PC-9 (cell line): ENCODE data around the gene SNX20. TPM values are rescaled to one million over a fixed set of nuclear protein-coding genes. Genes with fewer than 3 reads are reported as not detected.

Experiments used
- BruUV-seq: library from RNA; stranded (reverse); fragments of 400-500 nt; replicated peaks from 2 replicates; lab custom pipeline; 2021; lab: Mats Ljungman, UMichigan
- CTCF ChIA-PET: fragments of 300-600 bp; sonication (Branson Sonifier 250); formaldehyde crosslinking; loops from one replicate; lab custom pipeline; 2022; ENCODE audit warnings: antibody characterized with exemption; lab: Charles Lee
- POLR2A ChIA-PET: fragments of 300-600 bp; sonication (Branson Sonifier 250); formaldehyde crosslinking; loops from one replicate; lab custom pipeline; 2022; ENCODE audit warnings: antibody characterized with exemption; ENCODE audit not compliant: unreplicated experiment; lab: Charles Lee
- DNase-seq, 2 experiments: peaks; one replicate each; pipeline versions ENCODE4 v3.0.0 to v3.0.0-alpha.2; 2015 to 2022; ENCODE audit warnings: mixed read lengths in 1 of 2
- H2AFZ ChIP-seq: fragments of 200-600 bp; sonication (generic); 2 replicates; pipeline ENCODE4 v1.8.1; 2017; ENCODE audit warnings: antibody characterized with exemption
- H3F3A ChIP-seq: fragments of 200-600 bp; sonication (generic); 2 replicates; pipeline ENCODE4 v1.8.1; 2017; ENCODE audit warnings: antibody characterized with exemption, mild to moderate bottlenecking, low read depth; ENCODE audit not compliant: insufficient read depth
- H3K27ac ChIP-seq: fragments of 200-600 bp; sonication (generic); 2 replicates; pipeline ENCODE4 v1.6.1; 2016; ENCODE audit warnings: mixed run types
- H3K27me3 ChIP-seq: fragments of 200-600 bp; sonication (generic); 2 replicates; pipeline ENCODE4 v1.6.1; 2016; ENCODE audit warnings: low read depth, mixed run types; ENCODE audit not compliant: insufficient read depth
- H3K36me3 ChIP-seq: fragments of 200-600 bp; sonication (generic); 2 replicates; pipeline ENCODE4 v1.6.1; 2016; ENCODE audit warnings: low read depth, mixed run types
- H3K4me1 ChIP-seq: fragments of 200-600 bp; sonication (generic); replicated peaks from 2 replicates; pipeline ENCODE4 v1.6.1; 2016; ENCODE audit warnings: mixed run types; ENCODE audit not compliant: insufficient read depth
- H3K4me2 ChIP-seq: fragments of 200-600 bp; sonication (generic); 2 replicates; pipeline ENCODE4 v1.6.1; 2017; ENCODE audit warnings: mixed run types
- H3K4me3 ChIP-seq: fragments of 200-600 bp; sonication (generic); 2 replicates; pipeline ENCODE4 v1.6.1; 2016; ENCODE audit warnings: mixed run types
- H3K79me2 ChIP-seq: fragments of 200-600 bp; sonication (generic); 2 replicates; pipeline ENCODE4 v1.6.1; 2017; ENCODE audit warnings: low read depth, mixed run types
- H3K9me2 ChIP-seq: fragments of 200-600 bp; sonication (generic); 2 replicates; pipeline ENCODE4 v1.8.1; 2017; ENCODE audit warnings: mild to moderate bottlenecking; ENCODE audit not compliant: insufficient read depth
- H3K9me3 ChIP-seq: fragments of 200-600 bp; sonication (generic); 2 replicates; pipeline ENCODE4 v1.8.1; 2016; ENCODE audit warnings: low read depth; ENCODE audit not compliant: insufficient read depth
- H4K20me1 ChIP-seq: fragments of 200-600 bp; sonication (generic); 2 replicates; pipeline ENCODE4 v1.8.1; 2017; ENCODE audit not compliant: insufficient read depth
- EZH2 ChIP-seq: fragments of 200-600 bp; sonication (generic); IDR thresholded peaks from 2 replicates; pipeline ENCODE4 v1.8.0; 2017; ENCODE audit warnings: antibody characterized with exemption, low read depth
- intact Hi-C: fragments of 100-400 bp; cut with micrococcal nuclease; formaldehyde crosslinking; loops from one replicate; pipeline ENCODE4 v1.10.0; 2022; ENCODE audit not compliant: unreplicated experiment
- total RNA-seq: library from RNA; stranded (reverse); gene quantifications from 2 replicates; pipeline ENCODE4 v1.2.3, GENCODE V29; 2021
- TF ChIP-seq, protein P1 (sequence below): fragments of 200-600 bp; sonication (generic); conservative IDR thresholded peaks from 2 replicates; pipeline ENCODE4 v1.6.1; 2017; ENCODE audit warnings: mixed run types, antibody characterized with exemption, mild to moderate bottlenecking, moderate library complexity

Gene SNX20
- total RNA-seq, 1 experiment from 2014 or later: not detected

DNA sequence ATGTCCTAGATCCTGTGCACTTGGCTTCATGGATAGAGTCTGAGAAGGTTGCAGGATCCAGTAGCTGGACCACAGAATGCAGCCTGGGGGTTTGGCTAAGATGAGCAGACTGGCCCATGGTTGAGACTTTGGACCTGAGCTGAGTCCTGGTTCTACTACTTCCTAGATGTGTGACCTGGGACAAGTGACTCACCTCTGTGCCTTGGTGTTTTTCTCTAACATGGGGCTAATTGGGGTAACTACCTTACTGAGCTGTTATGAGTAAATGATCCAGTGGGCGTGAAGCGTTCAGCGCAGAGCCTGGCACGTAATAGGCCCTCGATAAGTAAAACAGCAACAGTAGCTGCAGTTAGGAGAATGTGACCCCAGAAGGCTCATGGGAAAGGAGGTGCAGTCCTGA is 38.8 kb downstream of the SNX20 start:
- CTCF ChIA-PET: no interaction called here
- POLR2A ChIA-PET: no interaction called here

DNA sequence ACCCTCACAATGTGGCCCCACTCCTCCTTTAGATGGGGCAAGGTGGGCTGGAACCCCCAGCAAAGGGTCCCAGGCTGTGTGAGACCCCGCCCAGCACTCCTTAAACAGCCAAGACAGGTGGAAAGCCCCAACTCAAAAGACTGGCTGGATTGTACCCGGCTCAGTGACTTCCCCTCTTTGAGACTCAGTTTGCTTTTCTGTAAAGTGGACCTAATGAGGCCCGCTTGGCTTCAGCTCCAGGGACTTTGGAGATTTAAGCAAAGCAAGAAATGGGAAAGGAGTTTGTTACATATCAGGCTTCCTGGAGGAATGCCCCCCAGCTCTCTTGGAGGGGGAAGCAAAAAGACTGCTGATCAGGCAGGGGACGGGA is 39.3 kb downstream of the SNX20 start:
- no peaks in the 10 kb centered on the region for H3K36me3 ChIP-seq
- no peak for DNase-seq
- H3F3A ChIP-seq: no peaks in the 10 kb centered on the region
- H3K9me2 ChIP-seq: no peaks in the 10 kb centered on the region
- ChIA-PET CTCF (no interaction called here), POLR2A (no interaction called here)
- TF ChIP-seq, protein P1, sequence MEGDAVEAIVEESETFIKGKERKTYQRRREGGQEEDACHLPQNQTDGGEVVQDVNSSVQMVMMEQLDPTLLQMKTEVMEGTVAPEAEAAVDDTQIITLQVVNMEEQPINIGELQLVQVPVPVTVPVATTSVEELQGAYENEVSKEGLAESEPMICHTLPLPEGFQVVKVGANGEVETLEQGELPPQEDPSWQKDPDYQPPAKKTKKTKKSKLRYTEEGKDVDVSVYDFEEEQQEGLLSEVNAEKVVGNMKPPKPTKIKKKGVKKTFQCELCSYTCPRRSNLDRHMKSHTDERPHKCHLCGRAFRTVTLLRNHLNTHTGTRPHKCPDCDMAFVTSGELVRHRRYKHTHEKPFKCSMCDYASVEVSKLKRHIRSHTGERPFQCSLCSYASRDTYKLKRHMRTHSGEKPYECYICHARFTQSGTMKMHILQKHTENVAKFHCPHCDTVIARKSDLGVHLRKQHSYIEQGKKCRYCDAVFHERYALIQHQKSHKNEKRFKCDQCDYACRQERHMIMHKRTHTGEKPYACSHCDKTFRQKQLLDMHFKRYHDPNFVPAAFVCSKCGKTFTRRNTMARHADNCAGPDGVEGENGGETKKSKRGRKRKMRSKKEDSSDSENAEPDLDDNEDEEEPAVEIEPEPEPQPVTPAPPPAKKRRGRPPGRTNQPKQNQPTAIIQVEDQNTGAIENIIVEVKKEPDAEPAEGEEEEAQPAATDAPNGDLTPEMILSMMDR: no peak
- TF ChIP-seq EZH2: no peak
- H3K79me2 ChIP-seq: no peaks in the 10 kb centered on the region
- H3K4me2 ChIP-seq: no peak overlapping the region
- no peaks in the 10 kb centered on the region for H3K4me1 ChIP-seq
- peaks cover 3% of the 10 kb centered on the region; the same call in 1 of the 2 replicates for H3K27me3 ChIP-seq
- H3K4me3 ChIP-seq: no peak overlapping the region
- intact Hi-C loops: no loop called here
- H3K27ac ChIP-seq: no peak overlapping the region
- no peaks in the 10 kb centered on the region for H3K9me3 ChIP-seq
- BruUV-seq: no TSS peak
- H4K20me1 ChIP-seq: no peaks in the 10 kb centered on the region
- H2AFZ ChIP-seq: no peak overlapping the region

More for the DNA sequence above, 38.8 kb downstream of the SNX20 start:
- intact Hi-C loops: no loop called here
- no peaks in the 10 kb centered on the region for H3K9me3 ChIP-seq
- H3K27ac ChIP-seq: no peak overlapping the region
- BruUV-seq: no TSS peak
- no peaks in the 10 kb centered on the region for H4K20me1 ChIP-seq
- no peaks in the 10 kb centered on the region for H3K4me1 ChIP-seq
- no peak overlapping the region for H3K4me2 ChIP-seq
- H2AFZ ChIP-seq: no peak overlapping the region
- no peaks in the 10 kb centered on the region for H3K9me2 ChIP-seq
- no peaks in the 10 kb centered on the region for H3F3A ChIP-seq
- TF ChIP-seq EZH2: no peak
- TF ChIP-seq, protein P1: no peak
- H3K27me3 ChIP-seq: peaks cover 3% of the 10 kb centered on the region; the same call in 1 of the 2 replicates
- DNase-seq: no peak
- no peaks in the 10 kb centered on the region for H3K36me3 ChIP-seq
- no peak overlapping the region for H3K4me3 ChIP-seq
- no peaks in the 10 kb centered on the region for H3K79me2 ChIP-seq

DNA sequence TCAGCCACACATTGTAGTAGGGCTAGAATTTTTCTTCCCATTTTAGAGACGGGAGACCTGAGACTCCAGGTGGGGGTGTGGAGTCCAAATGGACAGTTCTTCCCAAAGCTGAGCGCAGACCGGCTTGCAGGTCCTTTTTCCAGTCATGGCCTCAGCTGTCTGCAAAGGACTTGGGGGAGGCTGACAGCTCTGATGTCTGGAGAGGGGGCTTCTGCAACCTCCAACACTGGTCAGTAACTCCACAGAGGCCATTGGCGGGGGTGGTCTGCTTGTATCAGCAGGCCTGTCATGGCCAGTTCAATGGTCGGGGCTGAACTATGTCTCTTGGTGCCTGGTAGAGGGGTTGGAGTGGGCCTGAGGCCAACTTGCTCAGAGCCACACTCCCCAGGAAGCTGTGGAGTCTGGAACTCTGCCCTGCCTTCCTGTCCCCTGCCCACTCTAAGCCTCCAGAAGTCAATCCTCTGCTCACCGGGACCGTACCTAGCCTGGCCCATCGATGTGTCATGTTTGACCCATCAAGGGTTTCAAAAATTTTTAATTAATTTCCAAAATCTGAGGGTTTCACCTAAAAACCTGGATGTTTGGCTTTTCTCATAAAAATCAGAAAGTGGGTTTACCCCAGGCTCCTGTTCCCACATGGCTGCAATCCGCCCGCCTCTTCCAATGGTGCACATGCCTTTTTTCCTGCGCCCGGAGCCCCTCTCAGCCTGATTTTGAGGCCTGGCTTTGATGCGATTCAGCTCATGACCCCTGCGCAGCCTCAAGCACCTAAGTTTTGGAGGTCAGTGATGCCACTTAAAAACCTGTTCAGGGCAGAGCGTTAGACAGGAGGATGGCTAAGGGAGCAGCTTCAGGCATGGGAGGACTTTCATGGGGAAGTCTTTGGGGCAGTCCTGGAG is 39.9 kb downstream of the SNX20 start:
- no peak overlapping the region for H3K4me2 ChIP-seq
- CTCF ChIA-PET: no interaction called here
- H2AFZ ChIP-seq: no peak overlapping the region
- no peaks in the 10 kb centered on the region for H3K79me2 ChIP-seq
- DNase-seq: no peak
- H3F3A ChIP-seq: no peaks in the 10 kb centered on the region
- TF ChIP-seq, protein P1: no peak
- TF ChIP-seq EZH2: no peak
- intact Hi-C loops: no loop called here
- no peaks in the 10 kb centered on the region for H3K36me3 ChIP-seq
- H3K27me3 ChIP-seq: peaks cover 3% of the 10 kb centered on the region; the same call in 1 of the 2 replicates
- H3K9me3 ChIP-seq: no peaks in the 10 kb centered on the region
- POLR2A ChIA-PET: no interaction called here
- no peak overlapping the region for H3K27ac ChIP-seq
- H4K20me1 ChIP-seq: no peaks in the 10 kb centered on the region; the same call in 1 of the 2 replicates
- BruUV-seq: no TSS peak
- H3K4me3 ChIP-seq: no peak overlapping the region
- H3K4me1 ChIP-seq: no peaks in the 10 kb centered on the region
- no peaks in the 10 kb centered on the region for H3K9me2 ChIP-seq
